ENCODE measurements around the gene FXYD4.
"Not testable (repeated sequence)": the region's sequence is repeated elsewhere in the genome, so short reads cannot be mapped to it uniquely, and the experiment has no call there.

FXYD4 gene

DNA sequence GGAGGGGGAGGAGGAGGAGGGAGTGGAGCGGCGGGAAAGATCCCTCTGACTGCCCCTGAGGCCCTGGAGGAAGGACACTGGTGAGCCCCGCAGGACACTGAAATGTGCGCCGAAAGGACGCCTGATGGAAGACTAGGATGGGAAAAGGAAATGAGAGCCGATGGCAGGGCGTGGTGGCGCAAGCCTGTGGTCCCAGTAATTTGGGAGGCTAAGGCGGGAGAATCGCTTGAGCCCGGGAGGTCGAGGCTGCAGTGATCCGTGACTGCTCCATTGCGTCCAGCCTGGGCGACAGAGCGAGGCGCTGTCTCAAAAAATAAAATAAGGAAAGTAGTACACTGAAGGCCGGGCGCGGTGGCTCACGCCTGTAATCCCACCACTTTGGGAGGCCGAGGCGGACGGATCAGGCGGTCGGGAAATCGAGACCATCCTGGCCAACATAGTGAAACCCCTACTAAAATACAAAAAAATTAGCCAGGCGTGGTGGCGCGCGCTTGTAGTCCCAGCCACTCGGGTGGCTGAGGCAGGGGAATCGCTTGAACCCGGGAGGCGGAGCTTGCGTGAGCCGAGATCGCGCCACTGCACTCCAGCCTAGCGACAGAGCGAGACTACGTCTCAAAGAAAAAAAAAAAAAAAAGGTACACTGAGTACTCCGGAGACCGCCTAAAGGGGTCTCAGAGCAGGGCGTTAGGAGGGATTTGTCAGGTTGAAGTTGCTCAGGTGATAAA, 38.1 kb downstream of the FXYD4 start:
- no peaks in the 10 kb centered on the region for H3K27me3 ChIP-seq (ENCODE audit: control insufficient read depth, insufficient read depth, low read length)
- peak overlapping the region; percentile 9 for H3K27ac ChIP-seq (ENCODE audit: low read length)
- peak overlapping the region; percentile 98 for H3K9ac ChIP-seq (ENCODE audit: low read length)
- H3K36me3 ChIP-seq (ENCODE audit: control insufficient read depth, low read depth, low read length), result peaks cover 2% of the 10 kb centered on the region
- peak overlapping the region; percentile 78 for H3K4me3 ChIP-seq (ENCODE audit: low read length)
- H3K4me1 ChIP-seq (ENCODE audit: control insufficient read depth, low read depth, low read length), result peaks cover 13% of the 10 kb centered on the region
- no peaks in the 10 kb centered on the region for H3K9me3 ChIP-seq (ENCODE audit: control insufficient read depth, low read depth, low read length)

DNA sequence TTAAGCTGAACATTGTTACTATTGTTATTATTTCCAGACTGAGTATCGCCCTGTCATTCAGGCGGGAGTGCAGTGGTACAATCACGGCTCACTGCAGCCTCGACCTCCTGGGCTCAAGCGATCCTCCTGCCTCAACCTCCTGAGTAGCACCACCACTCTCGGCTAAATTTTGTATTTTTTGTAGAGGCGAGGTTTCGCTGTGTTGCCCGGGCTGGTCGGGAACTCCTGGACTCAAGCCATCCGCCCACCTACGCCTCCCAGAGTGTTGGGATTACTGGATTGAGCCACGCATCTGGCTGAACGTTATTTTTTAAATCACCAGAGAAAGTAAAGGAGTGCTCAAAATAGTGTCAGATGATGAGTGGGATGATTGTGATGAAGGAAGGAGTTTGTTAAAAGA, 38.9 kb downstream of the FXYD4 start:
- no peaks in the 10 kb centered on the region for H3K36me3 ChIP-seq (ENCODE audit: control insufficient read depth, low read depth, low read length)
- no peak overlapping the region for H3K4me3 ChIP-seq (ENCODE audit: low read length)
- no peak overlapping the region for H3K27ac ChIP-seq (ENCODE audit: low read length)
- no peaks in the 10 kb centered on the region for H3K9me3 ChIP-seq (ENCODE audit: control insufficient read depth, low read depth, low read length)
- H3K27me3 ChIP-seq (ENCODE audit: control insufficient read depth, insufficient read depth, low read length), result no peaks in the 10 kb centered on the region
- H3K9ac ChIP-seq (ENCODE audit: low read length), result peak overlapping the region; percentile 98
- peaks cover 8% of the 10 kb centered on the region for H3K4me1 ChIP-seq (ENCODE audit: control insufficient read depth, low read depth, low read length)

- Histone ChIP-seq H3K27me3 (ENCODE audit: control insufficient read depth, insufficient read depth, low read length) (no peaks in the 10 kb centered on the region), H3K27ac (ENCODE audit: low read length) (no peak overlapping the region), H3K36me3 (ENCODE audit: control insufficient read depth, low read depth, low read length) (no peaks in the 10 kb centered on the region), H3K4me3 (ENCODE audit: low read length) (no peak overlapping the region), H3K9me3 (ENCODE audit: control insufficient read depth, low read depth, low read length) (no peaks in the 10 kb centered on the region), H3K4me1 (ENCODE audit: control insufficient read depth, low read depth, low read length) (no peaks in the 10 kb centered on the region), H3K9ac (ENCODE audit: low read length) (no peak overlapping the region)
These were observed 40.1 kb downstream of the FXYD4 start for GRCh38 chr10:43411536-43411935.

DNA sequence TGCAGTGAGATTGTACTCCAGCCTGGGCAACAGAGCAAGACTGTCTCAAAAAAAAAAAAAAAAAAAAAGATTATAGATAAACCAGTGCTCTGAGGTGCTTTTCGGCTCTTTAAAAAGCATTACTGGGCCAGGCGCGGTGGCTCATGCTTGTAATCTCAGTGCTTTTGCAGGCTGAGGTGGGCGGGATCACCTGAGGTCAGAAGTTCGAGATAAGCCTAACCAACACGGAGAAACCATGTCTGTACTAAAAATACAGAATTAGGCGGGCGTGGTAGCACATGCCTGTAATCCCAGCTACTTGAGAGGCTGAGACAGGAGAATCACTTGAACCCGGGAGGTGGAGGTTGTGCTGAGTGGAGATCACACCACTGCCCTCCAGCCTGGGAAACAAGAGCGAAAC, 44.1 kb downstream of the FXYD4 start:
- no peak overlapping the region for H3K27ac ChIP-seq (ENCODE audit: low read length)
- no peak overlapping the region for H3K9ac ChIP-seq (ENCODE audit: low read length)
- no peaks in the 10 kb centered on the region for H3K36me3 ChIP-seq (ENCODE audit: control insufficient read depth, low read depth, low read length)
- no peaks in the 10 kb centered on the region for H3K9me3 ChIP-seq (ENCODE audit: control insufficient read depth, low read depth, low read length)
- H3K4me3 ChIP-seq (ENCODE audit: low read length), result no peak overlapping the region
- H3K4me1 ChIP-seq (ENCODE audit: control insufficient read depth, low read depth, low read length), result peaks cover 3% of the 10 kb centered on the region
- H3K27me3 ChIP-seq (ENCODE audit: control insufficient read depth, insufficient read depth, low read length), result no peaks in the 10 kb centered on the region

DNA sequence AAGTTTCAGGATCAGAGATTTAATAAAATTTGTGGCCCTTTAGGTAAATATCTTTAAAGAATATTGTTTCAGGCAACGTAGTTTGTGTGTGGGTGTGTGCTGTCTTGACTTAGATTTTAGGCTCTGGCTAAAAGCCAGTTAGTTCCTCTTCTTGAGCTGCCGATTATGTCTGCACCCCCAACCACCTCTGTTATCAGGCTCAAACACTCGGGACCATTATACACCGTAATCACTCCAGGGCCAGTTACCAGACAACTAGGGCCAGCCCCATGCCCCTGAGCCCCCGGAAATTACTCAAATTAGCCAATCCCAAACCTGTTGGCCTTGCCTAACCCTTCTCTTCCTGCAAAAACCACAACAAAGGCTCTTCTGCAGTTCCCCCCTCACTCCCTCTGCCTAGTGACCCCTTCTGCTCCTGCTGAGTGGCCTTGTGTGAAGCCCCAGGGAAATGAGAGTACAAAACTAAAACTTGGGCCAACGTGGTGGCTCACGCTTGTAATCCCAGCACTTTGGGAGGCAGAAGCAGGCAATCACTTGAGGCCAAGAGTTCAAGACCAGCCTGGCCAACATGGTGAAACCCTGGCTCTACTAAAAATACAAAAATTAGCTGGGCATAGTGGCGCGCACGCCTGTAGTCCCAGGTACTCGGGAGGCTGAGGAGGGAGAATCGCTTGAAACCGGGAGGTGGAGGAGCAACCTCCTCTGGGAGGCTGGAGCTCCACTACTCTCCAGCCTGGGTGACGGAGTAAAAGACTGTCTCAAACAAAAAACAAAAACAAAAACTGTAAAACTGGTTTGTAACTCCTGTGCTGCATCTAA, 46.7 kb downstream of the FXYD4 start:
- Histone ChIP-seq H3K27ac (ENCODE audit: low read length) (no peak overlapping the region), H3K36me3 (ENCODE audit: control insufficient read depth, low read depth, low read length) (no peaks in the 10 kb centered on the region), H3K4me3 (ENCODE audit: low read length) (no peak overlapping the region), H3K27me3 (ENCODE audit: control insufficient read depth, insufficient read depth, low read length) (peaks cover 9% of the 10 kb centered on the region), H3K9me3 (ENCODE audit: control insufficient read depth, low read depth, low read length) (no peaks in the 10 kb centered on the region), H3K9ac (ENCODE audit: low read length) (no peak overlapping the region), H3K4me1 (ENCODE audit: control insufficient read depth, low read depth, low read length) (peaks cover 5% of the 10 kb centered on the region)

GRCh38 chr10:43419997-43420368, 48.5 kb downstream of the FXYD4 start:
- Histone ChIP-seq H3K27me3 (ENCODE audit: control insufficient read depth, insufficient read depth, low read length) (peaks cover 9% of the 10 kb centered on the region), H3K9ac (ENCODE audit: low read length) (peak overlapping the region; percentile 73), H3K36me3 (ENCODE audit: control insufficient read depth, low read depth, low read length) (no peaks in the 10 kb centered on the region), H3K4me1 (ENCODE audit: control insufficient read depth, low read depth, low read length) (peaks cover 5% of the 10 kb centered on the region), H3K4me3 (ENCODE audit: low read length) (peak overlapping the region; percentile 65), H3K9me3 (ENCODE audit: control insufficient read depth, low read depth, low read length) (no peaks in the 10 kb centered on the region), H3K27ac (ENCODE audit: low read length) (no peak overlapping the region)

DNA sequence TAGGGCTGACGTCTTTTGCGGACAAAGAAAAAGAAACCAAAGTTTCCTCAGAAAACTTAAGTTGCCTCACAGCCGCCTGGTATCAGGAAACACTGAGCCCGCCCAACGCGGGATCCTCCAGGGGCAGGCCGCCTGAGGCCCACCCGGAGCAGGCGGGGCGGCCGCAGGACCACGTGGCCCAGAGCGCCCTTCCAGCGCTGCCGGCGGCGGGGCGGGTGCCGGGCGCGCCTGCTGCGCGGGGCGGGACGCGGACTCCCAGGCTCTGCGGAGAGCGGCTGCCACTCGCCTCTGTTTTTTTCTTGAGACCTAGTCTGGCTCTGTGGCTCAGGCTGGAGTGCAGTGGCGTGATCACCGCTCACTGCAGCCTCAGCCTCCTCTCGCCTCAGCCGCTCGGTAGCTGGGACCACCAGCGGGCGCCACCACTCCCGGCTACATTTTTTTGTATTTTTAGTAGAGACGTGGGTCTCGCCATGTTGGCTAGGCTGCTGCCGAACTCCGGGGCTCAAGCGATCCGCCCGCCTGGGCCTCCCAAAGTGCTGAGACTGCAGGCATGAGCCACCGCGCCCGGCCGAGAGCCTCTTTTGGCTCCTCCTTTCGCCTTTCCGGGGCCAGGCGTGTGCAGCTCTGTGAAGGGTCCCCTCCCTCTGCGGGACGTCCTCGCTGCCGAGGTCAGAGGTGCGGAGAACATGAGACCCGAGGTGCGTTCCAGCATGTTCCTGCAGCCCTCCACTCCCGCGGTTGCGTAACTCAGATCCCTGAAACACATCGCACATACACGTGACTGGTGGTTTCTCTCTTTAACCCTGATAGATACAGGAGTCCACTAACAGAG, 49.1 kb downstream of the FXYD4 start:
- Histone ChIP-seq H3K27me3 (ENCODE audit: control insufficient read depth, insufficient read depth, low read length) (peaks cover 9% of the 10 kb centered on the region), H3K4me3 (ENCODE audit: low read length) (peak overlapping the region; percentile 65), H3K27ac (ENCODE audit: low read length) (peak overlapping the region; percentile 49), H3K4me1 (ENCODE audit: control insufficient read depth, low read depth, low read length) (peaks cover 5% of the 10 kb centered on the region), H3K36me3 (ENCODE audit: control insufficient read depth, low read depth, low read length) (no peaks in the 10 kb centered on the region), H3K9me3 (ENCODE audit: control insufficient read depth, low read depth, low read length) (no peaks in the 10 kb centered on the region), H3K9ac (ENCODE audit: low read length) (peak overlapping the region; percentile 73)

GRCh38 chr10:43421201-43421507, 49.7 kb downstream of the FXYD4 start:
- no peaks in the 10 kb centered on the region for H3K36me3 ChIP-seq (ENCODE audit: control insufficient read depth, low read depth, low read length)
- H3K4me3 ChIP-seq (ENCODE audit: low read length), result peak overlapping the region; percentile 65
- no peaks in the 10 kb centered on the region for H3K9me3 ChIP-seq (ENCODE audit: control insufficient read depth, low read depth, low read length)
- no peak overlapping the region for H3K27ac ChIP-seq (ENCODE audit: low read length)
- H3K9ac ChIP-seq (ENCODE audit: low read length), result peak overlapping the region; percentile 73
- peaks cover 9% of the 10 kb centered on the region for H3K27me3 ChIP-seq (ENCODE audit: control insufficient read depth, insufficient read depth, low read length)
- H3K4me1 ChIP-seq (ENCODE audit: control insufficient read depth, low read depth, low read length), result peaks cover 5% of the 10 kb centered on the region

GRCh38 chr10:43421519-43421918, 50.1 kb downstream of the FXYD4 start:
- Histone ChIP-seq H3K9me3 (ENCODE audit: control insufficient read depth, low read depth, low read length) (no peaks in the 10 kb centered on the region), H3K9ac (ENCODE audit: low read length) (no peak overlapping the region), H3K4me1 (ENCODE audit: control insufficient read depth, low read depth, low read length) (peaks cover 5% of the 10 kb centered on the region), H3K27me3 (ENCODE audit: control insufficient read depth, insufficient read depth, low read length) (peaks cover 9% of the 10 kb centered on the region), H3K27ac (ENCODE audit: low read length) (no peak overlapping the region), H3K36me3 (ENCODE audit: control insufficient read depth, low read depth, low read length) (no peaks in the 10 kb centered on the region), H3K4me3 (ENCODE audit: low read length) (no peak overlapping the region)

DNA sequence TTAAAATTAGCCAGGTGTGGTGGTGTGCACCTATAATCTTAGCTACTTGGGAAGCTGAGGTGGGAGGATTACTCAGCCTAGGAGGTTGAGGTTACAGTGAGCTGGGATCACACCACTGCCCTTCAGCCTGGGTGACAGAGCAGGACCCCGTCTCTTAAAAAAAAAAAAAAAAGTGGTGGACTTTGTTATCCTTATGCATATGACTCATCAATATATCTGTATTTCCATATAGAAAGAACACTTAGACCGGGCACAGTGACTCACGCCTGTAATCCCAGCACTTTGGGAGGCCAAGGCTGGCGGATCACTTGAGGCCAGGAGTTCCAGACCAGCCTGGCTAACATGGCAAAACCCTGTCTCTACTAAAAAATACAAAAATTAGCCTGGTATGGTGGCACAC, 50.5 kb downstream of the FXYD4 start:
- not testable (repeated sequence) for H3K27ac ChIP-seq (ENCODE audit: low read length); H3K36me3 ChIP-seq (ENCODE audit: control insufficient read depth, low read depth, low read length); H3K9ac ChIP-seq (ENCODE audit: low read length); H3K9me3 ChIP-seq (ENCODE audit: control insufficient read depth, low read depth, low read length); H3K4me1 ChIP-seq (ENCODE audit: control insufficient read depth, low read depth, low read length); H3K27me3 ChIP-seq (ENCODE audit: control insufficient read depth, insufficient read depth, low read length); H3K4me3 ChIP-seq (ENCODE audit: low read length)

- Histone ChIP-seq H3K27me3 (ENCODE audit: control insufficient read depth, insufficient read depth, low read length) (peaks cover 9% of the 10 kb centered on the region), H3K9me3 (ENCODE audit: control insufficient read depth, low read depth, low read length) (no peaks in the 10 kb centered on the region), H3K4me3 (ENCODE audit: low read length) (no peak overlapping the region), H3K36me3 (ENCODE audit: control insufficient read depth, low read depth, low read length) (no peaks in the 10 kb centered on the region), H3K4me1 (ENCODE audit: control insufficient read depth, low read depth, low read length) (peaks cover 5% of the 10 kb centered on the region), H3K27ac (ENCODE audit: low read length) (no peak overlapping the region), H3K9ac (ENCODE audit: low read length) (no peak overlapping the region)
These were observed 53.0 kb downstream of the FXYD4 start for GRCh38 chr10:43424416-43424815.

All from iPS-18a (cell line).